Gastrocnemius medialis (tissue), 4 donors: ENCODE measurements around the gene FHOD1.

Experiments
- POLR2A ChIP-seq, 2 donors: fragments of 450-650 bp; IDR thresholded peaks; one replicate each; pipeline ENCODE4 v1.6.1; 2017; ENCODE audit warnings: antibody characterized with exemption in 2 of 2, mild to moderate bottlenecking in 2 of 2, moderate library complexity in 2 of 2
- TF ChIP-seq, protein P1 (sequence below), 5 experiments: fragments of 450-650 bp in 3 of 5; fragments of 200-600 bp in 2 of 5; sonication (generic) in 2 of 5; IDR thresholded peaks in 4 of 5; conservative IDR thresholded peaks in 1 of 5; 1 replicate in 4 of 5; 2 replicates in 1 of 5; pipeline ENCODE4 v1.5.1; 2016 to 2019; ENCODE audit warnings: antibody characterized with exemption in 5 of 5, mild to moderate bottlenecking in 3 of 5, moderate library complexity in 3 of 5

DNA sequence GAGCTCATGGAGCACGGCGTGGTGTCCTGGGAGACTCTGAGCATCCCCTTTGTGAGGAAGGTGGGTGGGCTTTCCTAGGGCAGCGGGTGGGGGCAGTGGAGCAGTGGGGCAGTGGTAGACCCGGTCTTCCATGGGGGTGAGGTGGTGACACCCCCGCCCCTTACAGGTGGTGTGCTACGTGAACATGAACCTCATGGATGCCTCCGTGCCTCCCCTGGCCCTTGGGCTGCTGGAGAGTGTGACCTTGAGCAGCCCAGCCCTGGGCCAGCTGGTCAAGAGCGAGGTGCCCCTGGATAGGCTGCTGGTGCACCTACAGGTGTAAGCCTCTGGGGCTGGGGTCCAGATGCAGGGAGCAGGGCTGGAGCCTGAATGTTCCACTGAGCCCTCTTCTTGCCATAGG lies 46.8 kb downstream of the FHOD1 start:
- TF ChIP-seq POLR2A (IDR thresholded peaks at IDR 0.05), result no peak
- TF ChIP-seq, protein P1, sequence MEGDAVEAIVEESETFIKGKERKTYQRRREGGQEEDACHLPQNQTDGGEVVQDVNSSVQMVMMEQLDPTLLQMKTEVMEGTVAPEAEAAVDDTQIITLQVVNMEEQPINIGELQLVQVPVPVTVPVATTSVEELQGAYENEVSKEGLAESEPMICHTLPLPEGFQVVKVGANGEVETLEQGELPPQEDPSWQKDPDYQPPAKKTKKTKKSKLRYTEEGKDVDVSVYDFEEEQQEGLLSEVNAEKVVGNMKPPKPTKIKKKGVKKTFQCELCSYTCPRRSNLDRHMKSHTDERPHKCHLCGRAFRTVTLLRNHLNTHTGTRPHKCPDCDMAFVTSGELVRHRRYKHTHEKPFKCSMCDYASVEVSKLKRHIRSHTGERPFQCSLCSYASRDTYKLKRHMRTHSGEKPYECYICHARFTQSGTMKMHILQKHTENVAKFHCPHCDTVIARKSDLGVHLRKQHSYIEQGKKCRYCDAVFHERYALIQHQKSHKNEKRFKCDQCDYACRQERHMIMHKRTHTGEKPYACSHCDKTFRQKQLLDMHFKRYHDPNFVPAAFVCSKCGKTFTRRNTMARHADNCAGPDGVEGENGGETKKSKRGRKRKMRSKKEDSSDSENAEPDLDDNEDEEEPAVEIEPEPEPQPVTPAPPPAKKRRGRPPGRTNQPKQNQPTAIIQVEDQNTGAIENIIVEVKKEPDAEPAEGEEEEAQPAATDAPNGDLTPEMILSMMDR (IDR thresholded peaks at IDR 0.05 in 4 of 5, conservative IDR thresholded peaks at IDR 0.05 in 1 of 5), result no peak
